Loucy (cell line): ENCODE data around the gene DTNBP1.

Source experiments
- H2AFZ ChIP-seq: fragments of 200-600 bp; sonication (generic); 2 replicates; pipeline ENCODE4 v1.6.0; 2016; ENCODE audit warnings: antibody characterized with exemption, mild to moderate bottlenecking, low read length, moderate library complexity
- H3F3A ChIP-seq: fragments of 200-600 bp; 2 replicates; pipeline ENCODE4 v1.6.0; 2016; ENCODE audit warnings: antibody characterized with exemption, low read depth, mild to moderate bottlenecking
- H3K27me3 ChIP-seq: fragments of 200-600 bp; sonication (generic); 2 replicates; pipeline ENCODE4 v1.6.1; 2014; ENCODE audit warnings: low read length, mild to moderate bottlenecking; ENCODE audit not compliant: insufficient read depth, poor library complexity, severe bottlenecking
- H3K36me3 ChIP-seq: fragments of 200-600 bp; sonication (generic); 2 replicates; pipeline ENCODE4 v1.6.1; 2016; ENCODE audit warnings: low read length; ENCODE audit not compliant: insufficient read depth
- H3K4me1 ChIP-seq: fragments of 200-600 bp; sonication (generic); 2 replicates; pipeline ENCODE4 v1.5.1; 2014; ENCODE audit warnings: low read length, mild to moderate bottlenecking; ENCODE audit not compliant: insufficient read depth, poor library complexity, severe bottlenecking
- H3K4me2 ChIP-seq: fragments of 200-600 bp; sonication (generic); 2 replicates; pipeline ENCODE4 v1.6.0; 2014; ENCODE audit warnings: antibody characterized with exemption, low read length, low read depth, mild to moderate bottlenecking; ENCODE audit not compliant: poor library complexity, severe bottlenecking
- H3K4me3 ChIP-seq: fragments of 200-600 bp; sonication (generic); 2 replicates; pipeline ENCODE4 v1.5.1; 2014; ENCODE audit warnings: low read length, mild to moderate bottlenecking, mixed read lengths; ENCODE audit not compliant: poor library complexity, severe bottlenecking
- H3K79me2 ChIP-seq: fragments of 200-600 bp; sonication (generic); 2 replicates; pipeline ENCODE4 v1.6.1; 2014; ENCODE audit warnings: low read length; ENCODE audit not compliant: insufficient read depth
- H3K9ac ChIP-seq: fragments of 200-600 bp; sonication (generic); 2 replicates; pipeline ENCODE4 v1.6.0; 2014; ENCODE audit warnings: mild to moderate bottlenecking, low read depth, low read length, moderate library complexity; ENCODE audit not compliant: poor library complexity, severe bottlenecking
- H3K9me2 ChIP-seq: fragments of 200-600 bp; sonication (generic); replicated peaks from 2 replicates; pipeline ENCODE4 v1.6.1; 2016; ENCODE audit warnings: low read depth, low read length, mixed read lengths
- H3K9me3 ChIP-seq: fragments of 200-600 bp; sonication (generic); 2 replicates; pipeline ENCODE4 v1.6.1; 2014; ENCODE audit warnings: mild to moderate bottlenecking, antibody characterized with exemption, low read length, low read depth; ENCODE audit not compliant: insufficient read depth
- H4K20me1 ChIP-seq: fragments of 200-600 bp; sonication (generic); 2 replicates; pipeline ENCODE4 v1.6.0; 2014; ENCODE audit warnings: antibody characterized with exemption, low read length, mild to moderate bottlenecking; ENCODE audit not compliant: insufficient read depth, poor library complexity, severe bottlenecking
- CTCF ChIP-seq: fragments of 200-600 bp; sonication (generic); conservative IDR thresholded peaks from 2 replicates; pipeline ENCODE4 v1.5.1; 2014; ENCODE audit warnings: mild to moderate bottlenecking, antibody characterized with exemption, low read length
- EZH2phosphoT487 ChIP-seq: fragments of 200-600 bp; IDR thresholded peaks from 2 replicates; pipeline ENCODE4 v1.6.1; 2018; ENCODE audit warnings: antibody characterized with exemption, mild to moderate bottlenecking, moderate library complexity, borderline replicate concordance

DTNBP1 gene

GRCh38 chr6:15523679-15524630 is 138.9 kb downstream of the DTNBP1 start:
- Histone ChIP-seq H3K4me3 (no peak overlapping the region), H2AFZ (no peak overlapping the region), H3K79me2 (no peaks in the 10 kb centered on the region), H3K36me3 (peaks cover 86% of the 10 kb centered on the region), H3K27me3 (no peaks in the 10 kb centered on the region), H4K20me1 (no peaks in the 10 kb centered on the region), H3K9me2 (no peaks in the 10 kb centered on the region), H3K9me3 (no peaks in the 10 kb centered on the region), H3K9ac (no peak overlapping the region), H3F3A (no peaks in the 10 kb centered on the region; the same call in 1 of the 2 replicates), H3K4me2 (no peak overlapping the region), H3K4me1 (peaks cover 9% of the 10 kb centered on the region)
- TF ChIP-seq EZH2phosphoT487 (no peak), CTCF (no peak)

- Histone ChIP-seq H3K79me2 (0 out of 2 replicates have a peak, but pooled peaks cover 5% of the 10 kb centered on the region), H3K4me2 (no peak overlapping the region), H4K20me1 (no peaks in the 10 kb centered on the region), H3K9me2 (no peaks in the 10 kb centered on the region), H3K9me3 (no peaks in the 10 kb centered on the region), H3K27me3 (no peaks in the 10 kb centered on the region), H3K4me1 (peaks cover 9% of the 10 kb centered on the region), H3K36me3 (peaks cover 86% of the 10 kb centered on the region), H2AFZ (no peak overlapping the region), H3K4me3 (no peak overlapping the region), H3K9ac (no peak overlapping the region), H3F3A (no peaks in the 10 kb centered on the region; the same call in 1 of the 2 replicates)
- TF ChIP-seq EZH2phosphoT487 = no peak
- no peak for TF ChIP-seq CTCF
These were observed 139.8 kb downstream of the DTNBP1 start for GRCh38 chr6:15522856-15523529.

GRCh38 chr6:15522427-15522826 is 140.4 kb downstream of the DTNBP1 start:
- Histone ChIP-seq H3F3A (no peaks in the 10 kb centered on the region; the same call in 1 of the 2 replicates), H3K4me2 (no peak overlapping the region), H3K9ac (no peak overlapping the region), H3K27me3 (no peaks in the 10 kb centered on the region), H3K79me2 (0 out of 2 replicates have a peak, but pooled peaks cover 9% of the 10 kb centered on the region), H3K9me3 (no peaks in the 10 kb centered on the region), H3K36me3 (peaks cover 86% of the 10 kb centered on the region), H3K4me3 (no peak overlapping the region), H2AFZ (no peak overlapping the region), H4K20me1 (peaks cover 4% of the 10 kb centered on the region), H3K9me2 (no peaks in the 10 kb centered on the region), H3K4me1 (peaks cover 9% of the 10 kb centered on the region)
- TF ChIP-seq CTCF = no peak
